HAP-1 (cell line): Measurements from ENCODE around the gene PPIL4.

Experiments
- DNase-seq, 2 experiments: peaks; one replicate each; pipeline ENCODE4 v3.0.0-alpha.2; 2016 to 2020; ENCODE audit warnings: low spot score in 2 of 2
- H3K27me3 ChIP-seq: fragments of 250-450 bp; sonication (Bioruptor Pico); 2 replicates; pipeline ENCODE4 v1.5.1; 2020; ENCODE audit warnings: low read depth, mild to moderate bottlenecking, moderate library complexity
- H3K36me3 ChIP-seq: fragments of 250-450 bp; sonication (Bioruptor Pico); replicated peaks from 2 replicates; pipeline ENCODE4 v1.5.1; 2020; ENCODE audit warnings: mild to moderate bottlenecking
- H3K4me1 ChIP-seq: fragments of 250-450 bp; sonication (Bioruptor Pico); 2 replicates; pipeline ENCODE4 v1.5.1; 2020; ENCODE audit warnings: mild to moderate bottlenecking
- H3K4me3 ChIP-seq: fragments of 250-450 bp; sonication (Bioruptor Pico); 2 replicates; pipeline ENCODE4 v1.5.1; 2020; ENCODE audit warnings: mild to moderate bottlenecking, moderate library complexity
- H3K9me3 ChIP-seq: fragments of 250-450 bp; sonication (Bioruptor Pico); 2 replicates; pipeline ENCODE4 v1.5.1; 2020; ENCODE audit warnings: mild to moderate bottlenecking, moderate library complexity
- in situ Hi-C: fragments of 300-500 bp; cut with MboI; formaldehyde crosslinking; loops from 3 replicates; pipeline ENCODE4 v1.14.3; 2020; ENCODE audit warnings: low sequenced_read_pairs, inconsistent platforms, mixed read lengths

PPIL4 gene

GRCh38 chr6:149560736-149561135, 14.9 kb upstream of the PPIL4 start:
- Histone ChIP-seq H3K9me3 (no peaks in the 10 kb centered on the region), H3K27me3 (peaks cover 32% of the 10 kb centered on the region), H3K36me3 (no peaks in the 10 kb centered on the region), H3K4me1 (no peaks in the 10 kb centered on the region), H3K4me3 (no peak overlapping the region)
- in situ Hi-C loops, result no loop called here
- peak in 1 of 2 experiments; percentile 48 for DNase-seq

GRCh38 chr6:149559389-149559788, 13.5 kb upstream of the PPIL4 start:
- no peaks in the 10 kb centered on the region for H3K36me3 ChIP-seq
- DNase-seq, result no peak
- in situ Hi-C loops, result no loop called here
- H3K27me3 ChIP-seq, result peaks cover 41% of the 10 kb centered on the region
- no peaks in the 10 kb centered on the region for H3K4me1 ChIP-seq
- H3K4me3 ChIP-seq, result no peak overlapping the region
- H3K9me3 ChIP-seq, result no peaks in the 10 kb centered on the region

- Histone ChIP-seq H3K4me1 (no peaks in the 10 kb centered on the region), H3K9me3 (no peaks in the 10 kb centered on the region), H3K4me3 (no peak overlapping the region), H3K36me3 (no peaks in the 10 kb centered on the region), H3K27me3 (peaks cover 41% of the 10 kb centered on the region)
- in situ Hi-C loops, result no loop called here
- DNase-seq, result no peak
These were observed 12.2 kb upstream of the PPIL4 start for GRCh38 chr6:149558029-149558428.

- peaks cover 12% of the 10 kb centered on the region for H3K27me3 ChIP-seq
- in situ Hi-C loops, result no loop called here
- no peaks in the 10 kb centered on the region for H3K9me3 ChIP-seq
- no peak for DNase-seq
- no peak overlapping the region for H3K4me3 ChIP-seq
- no peaks in the 10 kb centered on the region for H3K36me3 ChIP-seq
- no peaks in the 10 kb centered on the region for H3K4me1 ChIP-seq
These were observed 6.1 kb upstream of the PPIL4 start for GRCh38 chr6:149551920-149552319.

- no peaks in the 10 kb centered on the region for H3K9me3 ChIP-seq
- peak; percentile 65 to 72 for DNase-seq
- peaks cover 10% of the 10 kb centered on the region for H3K36me3 ChIP-seq
- no peaks in the 10 kb centered on the region; the same call in 1 of the 2 replicates for H3K27me3 ChIP-seq
- in situ Hi-C loops, result no loop called here
- H3K4me1 ChIP-seq, result peaks cover 9% of the 10 kb centered on the region
- peak overlapping the region; percentile 97 for H3K4me3 ChIP-seq
These were observed 537 bp downstream of the PPIL4 start for GRCh38 chr6:149545258-149545753.

- DNase-seq, result no peak
- in situ Hi-C loops, result no loop called here
These were observed 1.1 kb downstream of the PPIL4 start for GRCh38 chr6:149544646-149545257.

GRCh38 chr6:149541139-149541538, 4.7 kb downstream of the PPIL4 start:
- no peaks in the 10 kb centered on the region for H3K9me3 ChIP-seq
- H3K4me1 ChIP-seq, result peaks cover 9% of the 10 kb centered on the region
- DNase-seq, result no peak
- no peaks in the 10 kb centered on the region for H3K27me3 ChIP-seq
- H3K4me3 ChIP-seq, result no peak overlapping the region
- in situ Hi-C loops, result no loop called here
- H3K36me3 ChIP-seq, result peaks cover 36% of the 10 kb centered on the region

More at GRCh38 chr6:149544646-149545257, 1.1 kb downstream of the PPIL4 start:
- H3K27me3 ChIP-seq, result no peaks in the 10 kb centered on the region; the same call in 1 of the 2 replicates
- H3K9me3 ChIP-seq, result no peaks in the 10 kb centered on the region
- H3K36me3 ChIP-seq, result peaks cover 15% of the 10 kb centered on the region
- peak overlapping the region; percentile 97 for H3K4me3 ChIP-seq
- peaks cover 9% of the 10 kb centered on the region for H3K4me1 ChIP-seq

- no peaks in the 10 kb centered on the region for H3K4me1 ChIP-seq
- H3K27me3 ChIP-seq, result no peaks in the 10 kb centered on the region
- no peaks in the 10 kb centered on the region for H3K9me3 ChIP-seq
- in situ Hi-C loops, result no loop called here
- H3K36me3 ChIP-seq, result peaks cover 66% of the 10 kb centered on the region
- DNase-seq, result no peak
- H3K4me3 ChIP-seq, result no peak overlapping the region
These were observed 11.1 kb downstream of the PPIL4 start for GRCh38 chr6:149534742-149535141.

- in situ Hi-C loops, result no loop called here
- DNase-seq, result no peak
- Histone ChIP-seq H3K9me3 (no peaks in the 10 kb centered on the region), H3K27me3 (no peaks in the 10 kb centered on the region), H3K4me1 (no peaks in the 10 kb centered on the region), H3K36me3 (peaks cover 64% of the 10 kb centered on the region), H3K4me3 (no peak overlapping the region)
These were observed 16.2 kb downstream of the PPIL4 start for GRCh38 chr6:149529650-149530049.

GRCh38 chr6:149515494-149515893, 30.3 kb downstream of the PPIL4 start:
- in situ Hi-C loops, result loop anchor here (25.0 kb wide), 1 partner anchor 428 kb away; no protein-coding TSS in a partner anchor
- H3K9me3 ChIP-seq, result no peaks in the 10 kb centered on the region
- H3K27me3 ChIP-seq, result no peaks in the 10 kb centered on the region
- H3K4me1 ChIP-seq, result 0 out of 2 replicates have a peak, but pooled peaks cover 3% of the 10 kb centered on the region
- H3K36me3 ChIP-seq, result peaks cover 22% of the 10 kb centered on the region
- DNase-seq, result no peak
- H3K4me3 ChIP-seq, result no peak overlapping the region

GRCh38 chr6:149513915-149514314, 31.9 kb downstream of the PPIL4 start:
- in situ Hi-C loops, result loop anchor here (25.0 kb wide), 1 partner anchor 427 kb away; no protein-coding TSS in a partner anchor

GRCh38 chr6:149510793-149511512, 34.9 kb downstream of the PPIL4 start:
- H3K27me3 ChIP-seq, result no peaks in the 10 kb centered on the region
- no peaks in the 10 kb centered on the region for H3K4me1 ChIP-seq
- in situ Hi-C loops, result loop anchor here (25.0 kb wide), 1 partner anchor 424 kb away; no protein-coding TSS in a partner anchor
- H3K9me3 ChIP-seq, result no peaks in the 10 kb centered on the region
- no peak overlapping the region for H3K4me3 ChIP-seq
- H3K36me3 ChIP-seq, result peaks cover 5% of the 10 kb centered on the region
- DNase-seq, result no peak

More at GRCh38 chr6:149513915-149514314, 31.9 kb downstream of the PPIL4 start:
- Histone ChIP-seq H3K4me1 (0 out of 2 replicates have a peak, but pooled peaks cover 3% of the 10 kb centered on the region), H3K9me3 (no peaks in the 10 kb centered on the region), H3K27me3 (no peaks in the 10 kb centered on the region), H3K36me3 (peaks cover 18% of the 10 kb centered on the region), H3K4me3 (no peak overlapping the region)
- no peak for DNase-seq

- no peak for DNase-seq
- H3K27me3 ChIP-seq, result no peaks in the 10 kb centered on the region
- no peaks in the 10 kb centered on the region for H3K4me1 ChIP-seq
- no peak overlapping the region for H3K4me3 ChIP-seq
- in situ Hi-C loops, result loop anchor here (25.0 kb wide), 1 partner anchor 421 kb away; no protein-coding TSS in a partner anchor
- peaks cover 3% of the 10 kb centered on the region; the same call in 1 of the 2 replicates for H3K36me3 ChIP-seq
- H3K9me3 ChIP-seq, result no peaks in the 10 kb centered on the region
These were observed 37.4 kb downstream of the PPIL4 start for GRCh38 chr6:149508485-149508884.

- Histone ChIP-seq H3K36me3 (no peaks in the 10 kb centered on the region), H3K4me3 (no peak overlapping the region), H3K9me3 (no peaks in the 10 kb centered on the region), H3K27me3 (no peaks in the 10 kb centered on the region), H3K4me1 (no peaks in the 10 kb centered on the region)
- no peak for DNase-seq
- in situ Hi-C loops, result loop anchor here (25.0 kb wide), 1 partner anchor 417 kb away; no protein-coding TSS in a partner anchor
These were observed 42.0 kb downstream of the PPIL4 start for GRCh38 chr6:149503872-149504271.
